ENCODE measurements around the gene CCL22. TPM values are rescaled to one million over a fixed set of nuclear protein-coding genes. Genes with fewer than 3 reads are reported as not detected.
"Not testable (repeated sequence)": the region's sequence is repeated elsewhere in the genome, so short reads cannot be mapped to it uniquely, and the experiment has no call there.

CCL22 gene
- total and polyA plus RNA-seq, 2 experiments from 2014 or later: 0.13 TPM; not detected in 1

DNA sequence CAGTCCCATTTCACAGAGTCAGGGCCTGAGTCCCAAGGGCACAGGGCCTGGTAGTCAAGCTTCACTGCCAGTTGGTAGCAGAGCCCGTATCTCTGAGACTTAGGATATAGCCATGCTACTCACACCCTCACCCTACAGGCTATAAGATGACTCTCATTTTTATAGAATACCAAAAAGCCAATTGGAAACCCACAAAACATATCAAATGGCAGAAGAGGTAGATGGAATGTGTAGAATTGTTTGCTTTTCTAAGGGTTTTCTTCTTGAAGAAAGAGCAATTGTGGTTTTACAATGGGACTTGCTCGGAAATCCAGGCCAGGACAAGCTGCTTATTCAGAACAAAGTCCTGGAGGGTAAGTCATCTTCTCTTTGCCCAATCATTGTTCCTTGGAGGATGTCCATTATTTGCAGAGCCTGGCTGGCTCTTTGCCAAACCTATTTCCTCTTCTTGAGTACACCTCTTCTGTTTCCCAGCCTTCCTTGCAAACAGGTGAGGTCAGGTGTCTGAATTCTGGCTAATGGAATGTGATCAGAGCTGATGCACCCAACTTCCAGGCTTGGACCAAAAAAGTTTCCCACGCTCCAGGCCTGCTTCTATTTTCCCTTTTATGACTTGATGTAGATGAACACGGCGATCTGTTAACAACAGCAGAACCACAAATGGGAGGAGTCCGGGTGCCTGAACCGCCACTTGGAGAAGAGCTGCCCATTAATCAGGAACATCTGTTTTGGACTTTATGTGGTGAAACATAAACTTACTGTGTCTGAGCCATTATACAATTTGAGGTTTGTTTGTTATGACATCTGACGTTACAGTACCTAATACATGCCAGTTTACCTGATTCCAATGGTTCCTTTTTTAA, 16.9 kb upstream of the CCL22 start:
- Histone ChIP-seq H3K27ac (peak overlapping the region; percentile 33), H3K36me3 (replicated peaks; ENCODE audit: insufficient read depth, low read depth) (no peaks in the 10 kb centered on the region), H3K9me2 (replicated peaks; ENCODE audit: insufficient read depth) (no peaks in the 10 kb centered on the region), H3K4me1 (ENCODE audit: insufficient read depth) (no peaks in the 10 kb centered on the region), H4K20me1 (ENCODE audit: insufficient read depth, poor library complexity, severe bottlenecking) (no peaks in the 10 kb centered on the region), H2AFZ (no peak overlapping the region), H3K4me2 (no peak overlapping the region), H3K9me3 (ENCODE audit: low read depth) (no peaks in the 10 kb centered on the region), H3K27me3 (no peaks in the 10 kb centered on the region), H3K79me2 (no peaks in the 10 kb centered on the region), H3K4me3 (no peak overlapping the region)
- TF ChIP-seq EZH2phosphoT487 (IDR thresholded peaks at IDR 0.05; ENCODE audit: low read depth, severe bottlenecking, unreplicated experiment) (peak; percentile 59), EZH2 (IDR thresholded peaks at IDR 0.05; ENCODE audit: borderline replicate concordance) (no peak)
- TF ChIP-seq, protein P1, sequence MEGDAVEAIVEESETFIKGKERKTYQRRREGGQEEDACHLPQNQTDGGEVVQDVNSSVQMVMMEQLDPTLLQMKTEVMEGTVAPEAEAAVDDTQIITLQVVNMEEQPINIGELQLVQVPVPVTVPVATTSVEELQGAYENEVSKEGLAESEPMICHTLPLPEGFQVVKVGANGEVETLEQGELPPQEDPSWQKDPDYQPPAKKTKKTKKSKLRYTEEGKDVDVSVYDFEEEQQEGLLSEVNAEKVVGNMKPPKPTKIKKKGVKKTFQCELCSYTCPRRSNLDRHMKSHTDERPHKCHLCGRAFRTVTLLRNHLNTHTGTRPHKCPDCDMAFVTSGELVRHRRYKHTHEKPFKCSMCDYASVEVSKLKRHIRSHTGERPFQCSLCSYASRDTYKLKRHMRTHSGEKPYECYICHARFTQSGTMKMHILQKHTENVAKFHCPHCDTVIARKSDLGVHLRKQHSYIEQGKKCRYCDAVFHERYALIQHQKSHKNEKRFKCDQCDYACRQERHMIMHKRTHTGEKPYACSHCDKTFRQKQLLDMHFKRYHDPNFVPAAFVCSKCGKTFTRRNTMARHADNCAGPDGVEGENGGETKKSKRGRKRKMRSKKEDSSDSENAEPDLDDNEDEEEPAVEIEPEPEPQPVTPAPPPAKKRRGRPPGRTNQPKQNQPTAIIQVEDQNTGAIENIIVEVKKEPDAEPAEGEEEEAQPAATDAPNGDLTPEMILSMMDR (IDR thresholded peaks at IDR 0.05; ENCODE audit: poor library complexity): no peak
- WGBS (ENCODE audit: low lambda C conversion rate, missing lambda C conversion rate): 55% methylated on average over 8 of the region's 8 CpGs
- peak; percentile 74 for DNase-seq (ENCODE audit: low spot score)

DNA sequence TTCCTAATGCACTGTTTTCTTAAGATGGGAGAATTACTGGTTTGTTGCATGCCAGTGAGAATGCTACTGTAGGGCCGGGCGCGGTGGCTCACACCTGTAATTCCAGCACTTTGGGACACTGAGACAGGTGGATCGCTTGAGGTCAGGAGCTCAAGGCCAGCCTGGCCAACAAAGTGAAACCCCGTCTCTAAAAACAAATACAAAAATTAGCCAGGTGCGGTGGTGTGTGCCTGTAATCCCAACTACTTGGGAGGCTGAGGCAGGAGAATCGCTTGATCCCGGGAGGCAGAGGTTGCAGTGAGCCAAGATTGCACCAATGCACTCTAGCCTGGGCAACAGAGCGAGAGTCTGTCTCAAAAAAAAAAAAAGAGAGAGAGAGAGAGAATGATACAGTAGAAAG, 16.0 kb upstream of the CCL22 start:
- not testable (repeated sequence) for H3K9me2 ChIP-seq (replicated peaks; ENCODE audit: insufficient read depth); H4K20me1 ChIP-seq (ENCODE audit: insufficient read depth, poor library complexity, severe bottlenecking); H3K36me3 ChIP-seq (replicated peaks; ENCODE audit: insufficient read depth, low read depth); H3K4me3 ChIP-seq; H3K4me2 ChIP-seq; H3K4me1 ChIP-seq (ENCODE audit: insufficient read depth); H3K27me3 ChIP-seq; H2AFZ ChIP-seq; DNase-seq (ENCODE audit: low spot score); H3K27ac ChIP-seq; H3K9me3 ChIP-seq (ENCODE audit: low read depth); H3K79me2 ChIP-seq
- WGBS (ENCODE audit: low lambda C conversion rate, missing lambda C conversion rate): 88% methylated on average over 7 of the region's 9 CpGs

DNA sequence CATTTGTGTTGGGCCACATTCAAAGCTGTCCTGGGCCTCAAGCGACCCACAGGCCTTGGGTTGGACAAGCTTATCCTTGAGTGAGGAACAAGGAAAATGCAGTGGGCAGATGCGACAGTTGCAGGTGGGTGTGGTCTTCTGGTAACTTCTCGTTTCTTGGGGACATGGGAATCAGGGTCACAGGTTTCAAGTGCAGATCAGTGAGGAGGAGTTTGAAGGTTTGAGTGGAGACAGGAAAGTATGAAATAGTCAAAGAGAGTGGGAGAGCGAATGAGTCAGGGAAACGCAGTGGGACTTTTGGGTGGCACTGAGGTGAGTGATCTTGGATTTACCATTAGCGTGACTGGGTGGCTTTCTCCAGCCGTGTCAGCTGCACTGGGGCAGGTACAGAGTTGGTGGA, 15.4 kb upstream of the CCL22 start:
- H3K4me2 ChIP-seq: no peak overlapping the region
- no peaks in the 10 kb centered on the region for H3K36me3 ChIP-seq (replicated peaks; ENCODE audit: insufficient read depth, low read depth)
- no peak overlapping the region for H2AFZ ChIP-seq
- no peaks in the 10 kb centered on the region for H3K9me2 ChIP-seq (replicated peaks; ENCODE audit: insufficient read depth)
- DNase-seq (ENCODE audit: low spot score): no peak
- H3K27me3 ChIP-seq: no peaks in the 10 kb centered on the region
- 94% methylated on average over 7 of the region's 7 CpGs for WGBS (ENCODE audit: low lambda C conversion rate, missing lambda C conversion rate)
- TF ChIP-seq EZH2 (IDR thresholded peaks at IDR 0.05; ENCODE audit: borderline replicate concordance) (no peak), EZH2phosphoT487 (IDR thresholded peaks at IDR 0.05; ENCODE audit: low read depth, severe bottlenecking, unreplicated experiment) (no peak)
- TF ChIP-seq, protein P1 (IDR thresholded peaks at IDR 0.05; ENCODE audit: poor library complexity): no peak
- H3K79me2 ChIP-seq: no peaks in the 10 kb centered on the region
- no peaks in the 10 kb centered on the region for H4K20me1 ChIP-seq (ENCODE audit: insufficient read depth, poor library complexity, severe bottlenecking)
- H3K4me1 ChIP-seq (ENCODE audit: insufficient read depth): no peaks in the 10 kb centered on the region
- no peak overlapping the region for H3K4me3 ChIP-seq
- no peak overlapping the region for H3K27ac ChIP-seq
- no peaks in the 10 kb centered on the region for H3K9me3 ChIP-seq (ENCODE audit: low read depth)

DNA sequence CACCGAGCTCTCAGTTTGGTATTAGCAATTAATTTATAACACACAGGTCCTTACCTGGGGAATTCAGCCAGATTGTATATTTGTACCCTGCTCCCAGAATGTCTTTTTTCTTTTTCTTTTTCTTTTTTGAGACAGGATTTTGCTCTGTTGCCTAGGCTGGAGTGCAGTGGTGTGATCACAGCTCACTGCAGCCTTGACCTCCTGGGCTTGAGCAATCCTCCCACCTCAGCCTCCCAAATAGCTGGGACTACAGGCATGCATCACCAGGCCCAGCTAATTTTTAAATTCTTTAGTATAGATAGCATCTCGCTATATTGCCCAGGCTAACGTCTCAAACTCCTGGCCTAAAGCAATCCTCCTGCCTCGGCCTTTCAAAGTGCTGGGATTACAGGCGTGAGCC, 14.5 kb upstream of the CCL22 start:
- not testable (repeated sequence) for H3K9me3 ChIP-seq (ENCODE audit: low read depth); H3K27ac ChIP-seq; H4K20me1 ChIP-seq (ENCODE audit: insufficient read depth, poor library complexity, severe bottlenecking); H3K4me1 ChIP-seq (ENCODE audit: insufficient read depth); DNase-seq (ENCODE audit: low spot score); H2AFZ ChIP-seq; H3K4me2 ChIP-seq; H3K9me2 ChIP-seq (replicated peaks; ENCODE audit: insufficient read depth); H3K4me3 ChIP-seq; H3K36me3 ChIP-seq (replicated peaks; ENCODE audit: insufficient read depth, low read depth); H3K27me3 ChIP-seq; H3K79me2 ChIP-seq
- 87% methylated on average over 5 of the region's 5 CpGs for WGBS (ENCODE audit: low lambda C conversion rate, missing lambda C conversion rate)
